Gastrocnemius medialis (tissue), 4 donors: ENCODE results near the gene TEX51.

Experiments
- POLR2A ChIP-seq, 2 donors: fragments of 450-650 bp; IDR thresholded peaks; one replicate each; pipeline ENCODE4 v1.6.1; 2017; ENCODE audit warnings: antibody characterized with exemption in 2 of 2, mild to moderate bottlenecking in 2 of 2, moderate library complexity in 2 of 2
- TF ChIP-seq, protein P1 (sequence below), 5 experiments: fragments of 450-650 bp in 3 of 5; fragments of 200-600 bp in 2 of 5; sonication (generic) in 2 of 5; IDR thresholded peaks in 4 of 5; conservative IDR thresholded peaks in 1 of 5; 1 replicate in 4 of 5; 2 replicates in 1 of 5; pipeline ENCODE4 v1.5.1; 2016 to 2019; ENCODE audit warnings: antibody characterized with exemption in 5 of 5, mild to moderate bottlenecking in 3 of 5, moderate library complexity in 3 of 5

- TF ChIP-seq, protein P1, sequence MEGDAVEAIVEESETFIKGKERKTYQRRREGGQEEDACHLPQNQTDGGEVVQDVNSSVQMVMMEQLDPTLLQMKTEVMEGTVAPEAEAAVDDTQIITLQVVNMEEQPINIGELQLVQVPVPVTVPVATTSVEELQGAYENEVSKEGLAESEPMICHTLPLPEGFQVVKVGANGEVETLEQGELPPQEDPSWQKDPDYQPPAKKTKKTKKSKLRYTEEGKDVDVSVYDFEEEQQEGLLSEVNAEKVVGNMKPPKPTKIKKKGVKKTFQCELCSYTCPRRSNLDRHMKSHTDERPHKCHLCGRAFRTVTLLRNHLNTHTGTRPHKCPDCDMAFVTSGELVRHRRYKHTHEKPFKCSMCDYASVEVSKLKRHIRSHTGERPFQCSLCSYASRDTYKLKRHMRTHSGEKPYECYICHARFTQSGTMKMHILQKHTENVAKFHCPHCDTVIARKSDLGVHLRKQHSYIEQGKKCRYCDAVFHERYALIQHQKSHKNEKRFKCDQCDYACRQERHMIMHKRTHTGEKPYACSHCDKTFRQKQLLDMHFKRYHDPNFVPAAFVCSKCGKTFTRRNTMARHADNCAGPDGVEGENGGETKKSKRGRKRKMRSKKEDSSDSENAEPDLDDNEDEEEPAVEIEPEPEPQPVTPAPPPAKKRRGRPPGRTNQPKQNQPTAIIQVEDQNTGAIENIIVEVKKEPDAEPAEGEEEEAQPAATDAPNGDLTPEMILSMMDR (IDR thresholded peaks at IDR 0.05 in 4 of 5, conservative IDR thresholded peaks at IDR 0.05 in 1 of 5), result no peak
- TF ChIP-seq POLR2A (IDR thresholded peaks at IDR 0.05), result no peak
Observed at GRCh38 chr2:126859631-126860030, 39.1 kb upstream of the TEX51 start.
